Activated CD8-positive, alpha-beta memory T cell treated with anti-CD3 and anti-CD28 coated beads, Interleukin-2, amount 10 ng/mL, durations not matched to agents 7 days and 5 days (primary cell): ENCODE results near the gene WWP2. TPM values are rescaled to one million over a fixed set of nuclear protein-coding genes. Genes with fewer than 3 reads are reported as not detected.

Experiments used
- ATAC-seq: fragments of 150-1000 bp; cut with Tn5 transposase; one replicate; pipeline ENCODE4 v1.10.0; 2021; ENCODE audit warnings: moderate library complexity
- CTCF ChIA-PET: fragments of 350-600 bp; sonication (Branson Sonifier 250); formaldehyde crosslinking; loops from one replicate; lab custom pipeline; 2021; ENCODE audit warnings: antibody characterized with exemption; lab: Charles Lee
- DNase-seq: peaks from one replicate; pipeline ENCODE4 v3.0.0-alpha.2; 2020
- H3K27ac Mint-ChIP-seq: one replicate; pipeline ENCODE4 v1.8.0; 2021; ENCODE audit warnings: mild to moderate bottlenecking, mixed read lengths
- H3K27me3 Mint-ChIP-seq: one replicate; pipeline ENCODE4 v1.8.0; 2021; ENCODE audit warnings: mixed read lengths
- H3K36me3 Mint-ChIP-seq: one replicate; pipeline ENCODE4 v1.8.0; 2021; ENCODE audit warnings: mild to moderate bottlenecking, mixed read lengths
- H3K4me1 Mint-ChIP-seq: one replicate; pipeline ENCODE4 v1.8.0; 2021; ENCODE audit warnings: mixed read lengths
- H3K4me3 Mint-ChIP-seq: one replicate; pipeline ENCODE4 v1.8.0; 2021; ENCODE audit warnings: mild to moderate bottlenecking, moderate library complexity, mixed read lengths
- H3K9me3 Mint-ChIP-seq: one replicate; pipeline ENCODE4 v1.8.0; 2022; ENCODE audit warnings: low read depth, mixed read lengths
- total RNA-seq, 2 experiments: library from RNA; stranded (reverse); gene quantifications; one replicate each; pipeline ENCODE4 v1.2.3, GENCODE V29; 2021

The WWP2 gene
- total RNA-seq = 10 to 100 TPM; 56.8 to 58.8 TPM

DNA sequence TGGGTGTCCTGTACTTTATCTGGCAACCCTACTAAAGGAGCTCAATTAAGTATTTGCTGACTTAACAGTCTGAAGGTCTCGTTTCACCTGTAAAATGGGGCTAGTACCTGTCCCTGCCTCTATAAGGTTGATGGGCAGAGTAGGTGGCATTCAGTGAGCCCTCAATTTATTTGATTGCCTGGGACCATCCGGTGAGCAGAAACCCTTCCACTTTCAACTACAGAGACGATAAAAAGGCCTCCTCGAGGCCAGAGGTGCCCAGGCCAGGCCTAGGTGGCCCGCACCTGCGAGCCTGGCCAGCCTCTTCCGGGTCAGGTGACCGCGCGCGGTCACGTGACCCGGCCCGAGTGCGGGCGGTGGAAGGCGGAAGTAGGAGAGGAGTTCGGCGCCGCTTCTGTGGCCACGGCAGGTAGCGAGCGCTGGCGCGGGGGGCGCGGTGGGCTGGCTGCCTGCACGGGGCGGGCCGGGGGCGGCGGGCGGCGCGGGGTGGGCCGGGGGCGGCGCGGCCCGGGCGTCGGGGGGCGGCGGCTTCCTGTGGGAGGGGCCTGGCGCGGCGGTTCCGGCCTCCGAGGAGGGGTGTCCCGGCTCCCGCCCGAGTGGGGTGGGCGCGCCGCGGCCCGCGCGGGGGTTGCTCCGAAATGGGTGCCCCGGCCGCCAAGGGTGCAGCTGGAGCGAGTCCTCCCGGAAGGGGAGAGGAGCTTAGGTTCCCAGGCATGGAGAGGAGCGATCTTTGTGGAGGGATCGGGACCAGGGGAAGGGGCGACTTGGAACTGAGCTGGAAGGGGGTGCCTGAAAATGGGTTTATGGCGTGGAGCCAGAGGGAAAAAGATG lies at the start of gene WWP2:
Gene WWP2 (plus strand): TSS at position 350 of the 831 bp plus-strand sequence. CDS start 24,679 bp downstream, outside the sequence.
- CTCF ChIA-PET = interaction anchor here (0.9 to 1.5 kb wide), 7 partner anchors 8 to 366 kb away, joined by 3 to 10 read pairs (median 4); partner anchors contain the start of gene NOB1
- Mint-ChIP-seq H3K4me1 (peaks cover 29% of the 10 kb centered on the region), H3K27me3 (no peaks in the 10 kb centered on the region), H3K9me3 (no peaks in the 10 kb centered on the region), H3K27ac (peak within 1 kb of the TSS; percentile 94), H3K36me3 (peaks cover 4% of the 10 kb centered on the region), H3K4me3 (peak within 1 kb of the TSS; percentile 93)
- DNase-seq (peak; percentile 81), ATAC-seq (peak; percentile 94)

DNA sequence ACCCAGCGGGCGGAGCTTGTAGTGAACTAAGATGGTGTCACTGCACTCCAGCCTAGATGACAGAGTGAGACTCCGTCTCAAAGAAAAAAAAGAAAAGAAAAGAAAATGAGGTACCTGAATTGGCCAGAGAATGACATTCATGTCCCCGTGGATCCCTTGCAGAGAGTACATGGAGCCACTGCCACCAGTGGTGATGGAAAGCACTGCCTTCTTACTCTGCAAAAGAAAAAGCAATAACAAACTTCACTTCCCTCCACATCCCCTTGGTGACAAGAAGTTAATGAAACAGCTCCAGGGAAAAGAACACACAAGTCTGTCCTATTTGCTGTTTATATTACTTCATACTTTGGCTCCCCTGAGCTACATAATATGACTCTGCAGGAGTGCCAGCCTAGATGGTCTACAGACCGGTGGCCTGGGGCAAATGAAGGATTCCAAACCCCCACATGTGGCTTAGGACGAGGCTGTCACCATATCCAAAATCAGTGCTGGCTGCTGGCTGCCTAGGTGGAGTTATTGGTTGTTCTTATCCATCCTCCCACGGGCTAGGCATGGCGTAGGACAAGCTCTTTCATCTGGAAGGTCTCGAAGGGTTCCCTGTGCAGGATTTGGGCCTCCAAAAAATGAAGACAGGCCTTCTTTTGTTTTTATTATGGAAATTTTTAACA lies 49.1 kb upstream of the WWP2 start:
- H3K4me3 Mint-ChIP-seq = no peak overlapping the region
- ATAC-seq = no peak
- DNase-seq = no peak
- CTCF ChIA-PET = interaction anchor here (0.9 to 5.7 kb wide), 3 partner anchors 13 to 217 kb away, joined by 3 to 67 read pairs (median 4); partner anchors contain the start of genes NOB1 and NQO1
- no peaks in the 10 kb centered on the region for H3K27me3 Mint-ChIP-seq
- H3K36me3 Mint-ChIP-seq = peaks cover 4% of the 10 kb centered on the region
- no peak overlapping the region for H3K27ac Mint-ChIP-seq
- H3K9me3 Mint-ChIP-seq = no peaks in the 10 kb centered on the region
- H3K4me1 Mint-ChIP-seq = peaks cover 3% of the 10 kb centered on the region

DNA sequence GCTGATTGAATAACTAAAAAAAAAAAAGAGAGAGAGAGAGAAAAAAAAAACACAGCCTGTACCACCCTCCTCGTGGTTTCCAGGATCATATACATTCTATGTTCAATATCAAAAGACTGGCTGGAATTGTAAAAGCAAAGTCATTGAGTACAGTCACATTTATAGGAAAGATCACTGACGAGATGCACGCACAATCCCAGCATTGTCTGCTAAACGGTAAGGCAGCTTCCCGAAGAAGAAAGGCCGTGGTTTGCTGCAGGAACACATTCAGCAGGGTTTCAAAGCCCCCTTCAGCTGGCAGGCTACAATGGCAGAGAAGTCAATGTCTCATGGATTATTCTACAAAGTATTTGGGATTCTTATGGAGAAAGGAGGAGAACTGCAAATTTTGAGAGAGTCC lies 45.1 kb upstream of the WWP2 start:
- Mint-ChIP-seq H3K4me1 (peaks cover 2% of the 10 kb centered on the region), H3K27ac (no peak overlapping the region), H3K36me3 (no peaks in the 10 kb centered on the region), H3K27me3 (no peaks in the 10 kb centered on the region), H3K4me3 (no peak overlapping the region), H3K9me3 (no peaks in the 10 kb centered on the region)
- DNase-seq (no peak), ATAC-seq (no peak)
- CTCF ChIA-PET = interaction anchor here (1.5 kb wide), 1 partner anchor 38 kb away, joined by 4 read pairs; the partner anchor contains the start of gene NOB1

DNA sequence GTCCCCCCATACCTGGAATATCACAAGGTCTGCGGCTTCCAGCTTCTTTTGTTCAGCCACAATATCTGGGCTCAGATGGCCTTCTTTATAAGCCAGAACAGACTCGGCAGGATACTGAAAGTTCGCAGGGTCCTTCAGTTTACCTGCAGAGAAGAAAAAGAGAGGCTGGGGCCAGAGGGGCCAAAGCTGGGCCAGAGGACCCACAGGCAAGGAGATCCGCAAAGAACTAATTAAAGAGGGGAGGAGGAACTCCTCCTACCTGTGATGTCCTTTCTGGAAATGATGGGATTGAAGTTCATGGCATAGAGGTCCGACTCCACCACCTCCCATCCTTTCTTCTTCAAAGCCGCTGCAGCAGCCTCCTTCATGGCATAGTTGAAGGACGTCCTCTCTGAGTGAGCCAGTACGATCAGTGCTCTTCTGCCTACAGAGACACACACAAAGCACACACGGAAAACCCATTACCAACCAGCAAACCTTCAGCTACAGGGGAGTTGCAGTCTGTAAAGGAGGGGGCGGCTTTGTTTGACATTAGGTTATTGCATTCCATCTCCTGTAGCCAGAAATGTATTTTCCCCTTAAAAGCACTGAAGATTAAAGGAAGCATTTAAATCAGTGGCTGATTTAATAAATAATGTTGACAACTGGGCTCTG lies 43.9 kb upstream of the WWP2 start:
- CTCF ChIA-PET = interaction anchor here (1.5 kb wide), 1 partner anchor 37 kb away, joined by 4 read pairs; the partner anchor contains the start of gene NOB1
- ATAC-seq = no peak
- H3K27me3 Mint-ChIP-seq = no peaks in the 10 kb centered on the region

GRCh38 chr16:69720822-69721430 lies 41.2 kb upstream of the WWP2 start:
- no peaks in the 10 kb centered on the region for H3K36me3 Mint-ChIP-seq
- no peaks in the 10 kb centered on the region for H3K9me3 Mint-ChIP-seq
- no peak overlapping the region for H3K4me3 Mint-ChIP-seq
- no peaks in the 10 kb centered on the region for H3K27me3 Mint-ChIP-seq
- H3K27ac Mint-ChIP-seq = no peak overlapping the region
- CTCF ChIA-PET = no interaction called here
- H3K4me1 Mint-ChIP-seq = peaks cover 28% of the 10 kb centered on the region
- ATAC-seq = no peak
- no peak for DNase-seq

More for the DNA sequence above, 43.9 kb upstream of the WWP2 start:
- Mint-ChIP-seq H3K9me3 (no peaks in the 10 kb centered on the region), H3K4me1 (peaks cover 10% of the 10 kb centered on the region), H3K4me3 (no peak overlapping the region), H3K36me3 (no peaks in the 10 kb centered on the region), H3K27ac (no peak overlapping the region)
- DNase-seq = no peak

GRCh38 chr16:69721441-69721957 lies 40.6 kb upstream of the WWP2 start:
- no peaks in the 10 kb centered on the region for H3K36me3 Mint-ChIP-seq
- no peak for ATAC-seq
- H3K4me3 Mint-ChIP-seq = no peak overlapping the region
- CTCF ChIA-PET = no interaction called here
- no peak overlapping the region for H3K27ac Mint-ChIP-seq
- H3K27me3 Mint-ChIP-seq = no peaks in the 10 kb centered on the region
- peaks cover 34% of the 10 kb centered on the region for H3K4me1 Mint-ChIP-seq
- no peak for DNase-seq
- no peaks in the 10 kb centered on the region for H3K9me3 Mint-ChIP-seq

DNA sequence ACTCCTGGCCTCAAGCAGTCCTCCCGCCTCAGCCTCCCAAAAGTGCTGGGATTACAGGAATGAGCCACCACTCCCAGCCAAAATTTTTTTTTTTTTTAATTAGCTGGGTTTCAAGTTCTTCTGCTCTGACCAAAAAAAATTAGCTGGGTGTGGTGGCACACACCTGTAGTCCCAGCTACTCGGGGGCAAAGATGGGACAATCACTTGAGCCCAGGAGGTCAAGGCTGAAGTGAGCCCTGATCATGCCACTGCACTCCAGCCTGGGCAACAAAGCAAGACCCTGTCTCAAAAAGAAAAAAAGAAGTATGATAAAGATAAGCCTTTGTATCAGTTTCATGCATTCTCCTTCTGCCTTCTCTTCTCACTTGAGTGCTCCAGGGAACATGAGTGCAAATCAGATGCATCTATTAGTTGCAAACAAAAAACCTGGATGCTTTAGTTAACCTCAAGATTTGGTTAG lies 37.7 kb upstream of the WWP2 start:
- CTCF ChIA-PET = interaction anchor here (1.1 to 7.2 kb wide), 3 partner anchors 16 to 31 kb away, joined by 3 to 84 read pairs (median 19); partner anchors contain the start of gene NOB1
- no peaks in the 10 kb centered on the region for H3K36me3 Mint-ChIP-seq
- H3K4me1 Mint-ChIP-seq = peaks cover 54% of the 10 kb centered on the region
- ATAC-seq (no peak), DNase-seq (no peak)
- H3K4me3 Mint-ChIP-seq = no peak overlapping the region
- H3K27me3 Mint-ChIP-seq = no peaks in the 10 kb centered on the region
- H3K9me3 Mint-ChIP-seq = no peaks in the 10 kb centered on the region
- H3K27ac Mint-ChIP-seq = peak overlapping the region; percentile 56

DNA sequence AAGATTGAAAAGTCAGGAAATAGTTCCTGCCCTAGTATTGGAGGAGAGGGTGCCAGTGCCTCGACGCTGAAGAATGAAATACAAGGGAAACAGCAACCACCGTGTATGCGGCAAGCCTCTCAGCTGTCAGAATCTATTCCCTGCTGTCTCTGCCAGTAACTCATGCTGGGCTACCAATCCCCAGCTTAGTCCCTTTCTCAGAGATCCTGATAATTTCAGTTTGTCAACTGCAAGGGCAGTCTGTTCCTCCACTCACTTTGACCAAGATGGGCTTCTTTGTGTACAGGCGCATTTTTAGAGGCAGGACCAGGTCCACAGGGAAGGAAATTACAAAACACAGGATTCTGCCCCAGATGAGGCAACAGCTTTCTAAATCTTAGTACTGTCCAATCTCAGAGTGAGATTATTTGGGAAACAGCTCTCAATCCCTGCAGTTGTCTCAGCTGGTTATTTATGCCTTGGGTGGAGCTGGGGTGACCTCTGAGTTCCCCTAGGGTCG lies 37.1 kb upstream of the WWP2 start:
- Mint-ChIP-seq H3K9me3 (no peaks in the 10 kb centered on the region), H3K36me3 (no peaks in the 10 kb centered on the region), H3K4me1 (peaks cover 54% of the 10 kb centered on the region), H3K4me3 (peak overlapping the region; percentile 12), H3K27ac (no peak overlapping the region), H3K27me3 (no peaks in the 10 kb centered on the region)
- DNase-seq = no peak
- no peak for ATAC-seq
- CTCF ChIA-PET = interaction anchor here (1.1 to 7.2 kb wide), 4 partner anchors 16 to 329 kb away, joined by 3 to 84 read pairs (median 15); partner anchors contain the start of gene NOB1

- CTCF ChIA-PET = interaction anchor here (1.2 to 7.2 kb wide), 5 partner anchors 12 to 330 kb away, joined by 4 to 84 read pairs (median 11); partner anchors contain the start of gene NOB1
- Mint-ChIP-seq H3K4me1 (peaks cover 54% of the 10 kb centered on the region), H3K27ac (peak overlapping the region; percentile 93), H3K9me3 (no peaks in the 10 kb centered on the region), H3K36me3 (no peaks in the 10 kb centered on the region), H3K27me3 (no peaks in the 10 kb centered on the region), H3K4me3 (peak overlapping the region; percentile 86)
- no peak for DNase-seq
- no peak for ATAC-seq
These were observed 36.4 kb upstream of the WWP2 start for GRCh38 chr16:69725480-69726312.

DNA sequence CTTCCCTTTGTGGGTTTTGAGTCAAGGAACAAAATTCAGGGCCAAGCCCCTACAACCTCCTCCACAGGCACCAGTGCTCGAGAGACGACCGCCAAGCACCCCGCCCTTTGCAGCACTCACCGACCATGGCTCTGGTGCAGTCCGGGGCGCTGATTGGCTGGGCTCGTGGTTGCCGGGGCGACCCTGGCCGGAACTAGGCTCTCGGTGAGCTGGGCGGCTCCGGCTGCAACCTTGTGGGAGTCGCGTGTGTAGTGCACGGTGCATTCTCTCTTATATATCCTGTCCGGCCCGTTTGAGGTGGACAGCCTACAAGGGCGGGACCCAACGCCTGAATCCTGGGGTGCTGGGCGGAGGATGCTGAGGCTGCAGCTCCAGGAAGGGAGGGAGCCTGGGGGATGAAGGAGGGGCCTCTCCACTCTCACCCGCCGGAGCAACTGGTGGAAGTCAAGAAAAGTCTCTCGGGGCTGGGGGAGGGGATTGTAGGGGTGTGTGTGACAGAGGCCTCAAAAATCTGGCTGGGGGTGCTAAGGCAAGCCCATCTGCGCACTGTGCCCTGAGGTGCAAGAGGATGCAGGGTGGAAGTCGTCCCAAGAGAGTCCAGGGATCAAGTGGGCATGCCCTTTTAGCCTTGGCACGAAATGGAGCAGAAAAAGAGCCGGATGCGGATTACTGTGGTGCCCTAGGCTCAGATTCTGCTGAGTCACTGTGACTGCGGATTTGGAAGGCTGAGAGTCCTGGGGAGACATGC lies 35.6 kb upstream of the WWP2 start, which contains the start of gene NQO1:
Gene NQO1 (minus strand): TSS at position 248 of the 748 bp plus-strand sequence. CDS start 121 bp downstream, at position 127.
- CTCF ChIA-PET = interaction anchor here (0.5 to 7.2 kb wide), 7 partner anchors 13 to 330 kb away, joined by 4 to 84 read pairs (median 6); partner anchors contain the start of gene NOB1
- H3K9me3 Mint-ChIP-seq = no peaks in the 10 kb centered on the region
- no peaks in the 10 kb centered on the region for H3K27me3 Mint-ChIP-seq
- ATAC-seq (peak; percentile 99), DNase-seq (peak; percentile 97)
- H3K4me3 Mint-ChIP-seq = peak within 1 kb of the TSS; percentile 86
- H3K4me1 Mint-ChIP-seq = peaks cover 54% of the 10 kb centered on the region
- peak within 1 kb of the TSS; percentile 93 for H3K27ac Mint-ChIP-seq
- no peaks in the 10 kb centered on the region for H3K36me3 Mint-ChIP-seq

DNA sequence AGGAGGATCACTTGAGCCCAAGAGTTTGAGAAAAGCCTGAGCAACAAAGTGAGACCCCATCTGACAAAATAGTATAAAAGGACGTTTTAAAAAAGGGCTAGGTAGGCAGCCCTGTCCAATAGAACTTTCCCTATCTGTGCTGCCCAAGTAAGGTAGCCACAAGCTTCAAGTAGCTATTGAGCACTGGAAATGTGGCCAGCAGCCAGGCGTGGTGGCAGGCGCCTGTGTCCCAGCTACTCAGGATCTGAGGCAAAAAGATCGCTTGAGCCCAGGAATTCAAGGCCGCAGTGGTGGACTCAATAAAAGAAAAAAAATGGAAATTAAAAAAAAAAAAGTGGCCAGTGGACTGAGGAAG lies 34.2 kb upstream of the WWP2 start:
- Mint-ChIP-seq H3K27ac (peak overlapping the region; percentile 93), H3K9me3 (no peaks in the 10 kb centered on the region), H3K4me3 (peak overlapping the region; percentile 86), H3K36me3 (no peaks in the 10 kb centered on the region), H3K27me3 (no peaks in the 10 kb centered on the region), H3K4me1 (peaks cover 46% of the 10 kb centered on the region)
- DNase-seq = no peak
- no peak for ATAC-seq
- CTCF ChIA-PET = interaction anchor here (1.2 to 7.2 kb wide), 4 partner anchors 13 to 332 kb away, joined by 3 to 84 read pairs (median 8); partner anchors contain the start of gene NOB1
